ENCODE results near the gene PEAK1.

The PEAK1 gene

DNA sequence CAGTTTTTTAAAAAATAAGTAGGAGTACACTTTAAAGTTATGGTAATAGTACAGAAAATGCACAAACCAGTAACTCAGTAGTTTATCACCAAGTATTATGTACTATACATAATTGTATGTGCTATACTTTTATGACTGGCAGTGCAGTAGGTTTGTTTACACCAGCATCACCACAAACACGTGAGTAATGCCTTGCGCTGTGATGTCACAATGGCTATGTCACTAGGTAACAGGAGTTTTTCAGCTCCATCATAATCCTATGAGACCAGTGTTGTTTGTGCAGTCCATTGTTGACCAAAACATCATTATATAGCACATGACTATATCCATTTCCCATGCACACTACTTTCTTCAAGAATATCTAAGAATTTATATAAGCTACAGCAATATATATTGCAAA is 280.6 kb downstream of the PEAK1 start:
- no peaks in the 10 kb centered on the region for H3K27me3 ChIP-seq (ENCODE audit: insufficient read depth, low read depth)
- no peak overlapping the region for H3K27ac ChIP-seq
- TF ChIP-seq, protein P1, sequence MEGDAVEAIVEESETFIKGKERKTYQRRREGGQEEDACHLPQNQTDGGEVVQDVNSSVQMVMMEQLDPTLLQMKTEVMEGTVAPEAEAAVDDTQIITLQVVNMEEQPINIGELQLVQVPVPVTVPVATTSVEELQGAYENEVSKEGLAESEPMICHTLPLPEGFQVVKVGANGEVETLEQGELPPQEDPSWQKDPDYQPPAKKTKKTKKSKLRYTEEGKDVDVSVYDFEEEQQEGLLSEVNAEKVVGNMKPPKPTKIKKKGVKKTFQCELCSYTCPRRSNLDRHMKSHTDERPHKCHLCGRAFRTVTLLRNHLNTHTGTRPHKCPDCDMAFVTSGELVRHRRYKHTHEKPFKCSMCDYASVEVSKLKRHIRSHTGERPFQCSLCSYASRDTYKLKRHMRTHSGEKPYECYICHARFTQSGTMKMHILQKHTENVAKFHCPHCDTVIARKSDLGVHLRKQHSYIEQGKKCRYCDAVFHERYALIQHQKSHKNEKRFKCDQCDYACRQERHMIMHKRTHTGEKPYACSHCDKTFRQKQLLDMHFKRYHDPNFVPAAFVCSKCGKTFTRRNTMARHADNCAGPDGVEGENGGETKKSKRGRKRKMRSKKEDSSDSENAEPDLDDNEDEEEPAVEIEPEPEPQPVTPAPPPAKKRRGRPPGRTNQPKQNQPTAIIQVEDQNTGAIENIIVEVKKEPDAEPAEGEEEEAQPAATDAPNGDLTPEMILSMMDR (conservative IDR thresholded peaks at IDR 0.05; ENCODE audit: low read depth, low read length) = no peak
- H3K4me2 ChIP-seq = no peak overlapping the region
- no peak overlapping the region for H3K9ac ChIP-seq
- no peaks in the 10 kb centered on the region for H3K79me2 ChIP-seq (ENCODE audit: insufficient read depth, low read depth)
- H4K20me1 ChIP-seq (ENCODE audit: insufficient read depth) = no peaks in the 10 kb centered on the region
- no peaks in the 10 kb centered on the region for H3K4me1 ChIP-seq (ENCODE audit: low read depth, poor library complexity, severe bottlenecking)
- H3K4me3 ChIP-seq (IDR thresholded peaks at IDR 0.05; ENCODE audit: insufficient read depth, low read depth, low read length) = no peak overlapping the region
- no peaks in the 10 kb centered on the region for H3K36me3 ChIP-seq (ENCODE audit: insufficient read depth)
- H2AFZ ChIP-seq (ENCODE audit: low read depth) = no peak overlapping the region

DNA sequence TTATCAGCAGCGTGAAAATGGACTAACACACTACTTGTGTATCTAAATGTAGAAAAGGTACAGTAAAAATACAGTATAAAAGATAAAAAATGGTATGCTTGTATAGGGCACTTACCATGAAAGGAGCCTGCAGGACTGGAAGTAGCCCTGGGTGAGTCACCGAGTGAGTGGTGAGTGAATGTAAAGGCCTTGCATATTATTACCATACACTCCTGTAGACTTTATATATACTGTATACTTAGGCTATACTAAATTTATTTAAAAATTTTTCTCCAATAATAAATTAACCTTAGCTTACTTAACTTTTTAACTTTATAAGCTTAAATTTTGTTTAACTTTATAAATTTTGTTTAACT is 281.8 kb downstream of the PEAK1 start:
- TF ChIP-seq, protein P1 (conservative IDR thresholded peaks at IDR 0.05; ENCODE audit: low read depth, low read length) = no peak
- no peaks in the 10 kb centered on the region for H3K79me2 ChIP-seq (ENCODE audit: insufficient read depth, low read depth)
- no peak overlapping the region for H3K27ac ChIP-seq

DNA sequence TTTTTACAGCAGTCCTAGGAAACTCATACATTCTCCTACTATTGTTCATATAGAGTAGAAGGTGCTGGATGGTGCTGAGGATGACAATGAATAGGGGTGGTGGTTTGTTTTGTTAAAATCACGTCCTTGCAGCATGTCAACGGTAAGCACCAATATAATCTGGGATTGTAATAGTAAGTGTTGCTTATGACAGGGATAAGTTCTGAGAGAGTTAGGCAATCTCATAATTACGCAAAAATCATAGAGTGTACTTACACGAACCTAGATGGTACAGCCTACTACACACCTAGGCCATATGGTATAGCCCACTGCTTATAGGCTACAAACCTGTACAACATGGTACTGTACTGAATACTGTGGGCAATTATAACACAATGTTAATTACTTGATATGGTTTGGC is 284.7 kb downstream of the PEAK1 start:
- H4K20me1 ChIP-seq (ENCODE audit: insufficient read depth) = no peaks in the 10 kb centered on the region
- TF ChIP-seq, protein P1 (conservative IDR thresholded peaks at IDR 0.05; ENCODE audit: low read depth, low read length) = no peak
- H3K4me2 ChIP-seq = no peak overlapping the region
- no peaks in the 10 kb centered on the region for H3K79me2 ChIP-seq (ENCODE audit: insufficient read depth, low read depth)
- H3K27ac ChIP-seq = no peak overlapping the region
- no peaks in the 10 kb centered on the region for H3K27me3 ChIP-seq (ENCODE audit: insufficient read depth, low read depth)
- H3K4me3 ChIP-seq (IDR thresholded peaks at IDR 0.05; ENCODE audit: insufficient read depth, low read depth, low read length) = no peak overlapping the region
- H3K4me1 ChIP-seq (ENCODE audit: low read depth, poor library complexity, severe bottlenecking) = no peaks in the 10 kb centered on the region
- no peaks in the 10 kb centered on the region for H3K36me3 ChIP-seq (ENCODE audit: insufficient read depth)
- no peak overlapping the region for H3K9ac ChIP-seq
- no peak overlapping the region for H2AFZ ChIP-seq (ENCODE audit: low read depth)

More for the DNA sequence above, 281.8 kb downstream of the PEAK1 start:
- Histone ChIP-seq H3K4me3 (IDR thresholded peaks at IDR 0.05; ENCODE audit: insufficient read depth, low read depth, low read length) (no peak overlapping the region), H4K20me1 (ENCODE audit: insufficient read depth) (no peaks in the 10 kb centered on the region), H3K27me3 (ENCODE audit: insufficient read depth, low read depth) (no peaks in the 10 kb centered on the region), H3K36me3 (ENCODE audit: insufficient read depth) (no peaks in the 10 kb centered on the region), H2AFZ (ENCODE audit: low read depth) (no peak overlapping the region), H3K4me2 (no peak overlapping the region), H3K4me1 (ENCODE audit: low read depth, poor library complexity, severe bottlenecking) (no peaks in the 10 kb centered on the region), H3K9ac (no peak overlapping the region)

DNA sequence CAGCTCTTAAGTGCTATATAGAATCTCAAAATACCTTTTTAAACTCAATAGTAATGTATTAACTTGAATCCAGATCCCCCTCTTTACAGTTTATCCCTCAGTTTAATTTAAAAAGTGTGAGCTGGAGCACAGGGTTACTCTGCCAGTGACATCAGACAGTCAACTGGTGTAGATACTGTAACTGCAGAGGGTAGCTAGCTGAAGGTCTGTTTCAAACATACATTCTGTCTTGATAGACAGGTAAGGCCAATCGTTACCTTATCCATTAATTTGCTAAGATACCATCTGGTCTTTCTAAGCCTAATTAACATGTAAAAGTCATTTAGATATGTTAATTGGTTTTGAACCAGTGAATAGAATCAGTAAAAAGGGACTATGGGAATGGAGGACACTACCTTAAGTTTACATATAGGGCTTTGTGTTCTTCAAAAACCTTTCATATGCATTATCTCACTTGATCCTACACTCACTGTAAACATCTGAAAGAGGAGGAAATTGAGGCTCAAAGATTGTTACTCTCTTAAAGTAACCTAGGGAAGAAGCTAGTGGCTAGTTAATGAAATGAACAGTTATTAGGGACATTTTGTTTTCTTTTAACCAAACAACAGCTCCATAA is 289.5 kb downstream of the PEAK1 start:
- Histone ChIP-seq H3K27me3 (ENCODE audit: insufficient read depth, low read depth) (no peaks in the 10 kb centered on the region), H3K27ac (no peak overlapping the region), H3K4me3 (IDR thresholded peaks at IDR 0.05; ENCODE audit: insufficient read depth, low read depth, low read length) (no peak overlapping the region), H3K79me2 (ENCODE audit: insufficient read depth, low read depth) (no peaks in the 10 kb centered on the region), H4K20me1 (ENCODE audit: insufficient read depth) (no peaks in the 10 kb centered on the region), H3K4me1 (ENCODE audit: low read depth, poor library complexity, severe bottlenecking) (no peaks in the 10 kb centered on the region), H3K9ac (no peak overlapping the region), H3K4me2 (no peak overlapping the region), H3K36me3 (ENCODE audit: insufficient read depth) (no peaks in the 10 kb centered on the region), H2AFZ (ENCODE audit: low read depth) (no peak overlapping the region)
- TF ChIP-seq, protein P1 (conservative IDR thresholded peaks at IDR 0.05; ENCODE audit: low read depth, low read length) = no peak

All from KMS-11 (cell line).